DND-41 (cell line): ENCODE measurements around the gene VWA8.

Experiments
- CTCF ChIP-seq: IDR thresholded peaks from 2 replicates; pipeline ENCODE4 v1.5.1; 2012; ENCODE audit warnings: borderline replicate concordance, low read length, moderate library complexity, mild to moderate bottlenecking; ENCODE audit not compliant: poor library complexity, severe bottlenecking; ENCODE audit errors: extremely low read depth
- EZH2 ChIP-seq: IDR thresholded peaks from 3 replicates; pipeline ENCODE4 v1.6.1; 2012; ENCODE audit warnings: borderline replicate concordance, low read depth, mild to moderate bottlenecking, moderate library complexity, low read length, inconsistent platforms; ENCODE audit not compliant: severe bottlenecking

- no peak for TF ChIP-seq CTCF
- TF ChIP-seq EZH2 = no peak
Observed at GRCh38 chr13:41931337-41931736, 29.6 kb downstream of the VWA8 start.
